ENCODE results near the gene ESF1.
A peak's percentile ranks its signal among the peaks of the same experiment; 100 is the strongest.
"Not testable (repeated sequence)": the region's sequence is repeated elsewhere in the genome, so short reads cannot be mapped to it uniquely, and the experiment has no call there.

The ESF1 gene

GRCh38 chr20:13786143-13786828 lies 1.6 kb upstream of the ESF1 start:
- no peak for DNase-seq (ENCODE audit: low spot score)

DNA sequence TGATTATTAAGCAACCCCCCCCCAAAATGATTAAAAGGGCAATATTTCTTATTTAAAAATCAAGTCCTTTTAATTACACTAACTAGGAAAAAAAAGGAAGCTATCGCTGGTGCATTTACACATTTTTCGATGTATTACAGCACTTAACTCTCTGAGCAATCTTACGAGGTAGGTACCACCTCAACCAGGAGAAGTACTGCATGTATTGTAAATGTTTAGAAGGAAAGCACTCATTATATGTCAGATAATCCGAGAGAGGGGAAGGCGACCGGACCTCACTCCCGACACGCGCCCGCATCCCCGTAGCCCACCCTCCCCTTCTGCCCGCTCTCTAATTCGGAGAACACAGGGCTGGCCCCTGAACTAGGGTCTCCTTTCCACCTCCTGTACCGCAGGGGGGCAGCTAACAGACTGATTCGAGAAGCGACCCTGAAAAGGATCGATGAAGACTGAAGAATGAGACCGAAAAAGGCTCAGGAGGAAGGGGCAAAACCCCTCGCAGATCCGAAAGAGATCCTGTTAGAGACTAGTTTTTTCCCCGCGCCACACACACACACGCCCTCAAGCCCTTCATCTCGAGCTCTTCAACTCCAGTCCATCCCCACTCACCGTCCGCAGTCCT lies 337 bp downstream of the ESF1 start:
- no peak for DNase-seq (ENCODE audit: low spot score)

DNA sequence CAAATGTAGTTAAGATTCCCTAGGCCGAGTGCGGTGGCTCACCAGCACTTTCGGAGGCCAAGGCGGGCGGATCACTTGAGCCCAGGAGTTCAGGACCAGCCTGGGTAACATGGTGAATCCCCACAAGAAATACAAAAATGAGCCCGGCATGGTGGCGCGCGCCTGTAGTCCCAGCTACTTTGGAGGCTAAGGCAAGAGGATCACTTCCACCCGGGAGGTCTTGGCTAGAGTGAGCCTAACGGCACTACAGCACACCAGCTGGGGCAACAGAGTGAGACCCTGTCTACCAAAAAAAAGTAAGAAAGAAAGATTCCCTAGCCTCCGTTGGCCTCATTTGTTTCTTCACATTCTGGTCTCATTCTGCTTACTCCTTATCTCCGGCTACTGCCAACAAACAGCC lies 1.2 kb downstream of the ESF1 start:
- no peak for DNase-seq (ENCODE audit: low spot score)

GRCh38 chr20:13778827-13779226 lies 5.9 kb downstream of the ESF1 start:
- peak; percentile 12 for DNase-seq (ENCODE audit: low spot score)

DNA sequence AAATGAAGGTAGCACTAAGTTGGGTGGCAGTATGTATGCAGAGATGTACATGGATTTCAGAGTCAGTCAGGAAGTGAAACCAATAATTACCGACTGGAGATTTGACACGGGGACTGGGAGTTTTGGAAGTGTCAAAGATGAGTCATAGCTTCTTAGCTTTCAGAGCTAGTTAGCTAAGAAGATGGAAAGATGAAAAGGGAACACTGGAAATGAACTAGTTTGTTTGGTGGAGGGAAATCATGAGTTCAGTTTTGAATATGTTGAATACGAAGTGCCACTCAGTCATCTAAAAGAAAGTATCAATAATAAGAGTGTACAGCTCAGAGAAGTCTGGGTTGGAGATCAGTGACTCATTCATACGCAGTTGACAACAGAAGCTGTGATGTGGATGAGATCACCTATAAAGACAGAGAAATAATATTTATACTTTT lies 7.5 kb downstream of the ESF1 start:
- DNase-seq (ENCODE audit: low spot score), result no peak

DNA sequence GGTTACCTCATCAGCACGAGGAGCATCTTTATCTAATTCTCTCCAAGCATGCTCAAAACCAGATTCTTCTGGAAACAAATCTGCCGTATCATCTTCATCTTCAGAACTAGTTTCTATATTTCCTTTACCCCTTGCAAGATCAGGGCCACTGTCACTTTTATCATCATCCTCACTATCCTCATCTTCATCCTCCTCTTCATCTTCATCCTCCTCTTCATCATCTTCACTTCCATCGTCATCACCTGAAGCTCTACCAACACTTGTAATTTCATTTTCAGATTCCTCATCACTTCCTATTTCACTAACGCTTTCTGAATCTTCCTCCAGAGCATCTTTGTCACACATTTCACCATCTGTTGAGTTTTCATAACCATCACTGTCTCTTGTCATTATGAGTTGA lies 8.9 kb downstream of the ESF1 start:
- DNase-seq (ENCODE audit: low spot score), result no peak

DNA sequence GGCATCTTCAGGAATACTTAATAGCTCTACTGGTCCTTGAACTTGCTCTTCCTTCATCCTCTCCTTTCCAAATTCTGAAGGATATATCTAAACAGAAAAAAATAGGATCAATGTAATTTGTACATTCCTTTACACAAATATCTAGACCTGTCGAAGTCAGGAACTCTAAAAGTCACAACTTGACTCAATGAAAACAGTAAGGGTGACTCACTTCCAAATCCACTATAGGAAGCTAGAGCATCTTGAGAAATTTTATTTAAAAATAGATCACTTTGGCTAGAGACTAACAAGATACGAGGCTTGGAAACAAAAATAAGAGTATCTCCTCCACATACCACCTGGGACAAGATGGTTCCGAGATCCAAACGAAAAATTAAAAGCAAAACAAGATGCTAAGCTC lies 12.2 kb downstream of the ESF1 start:
- no peak for DNase-seq (ENCODE audit: low spot score)

GRCh38 chr20:13771853-13772453 lies 12.8 kb downstream of the ESF1 start:
- DNase-seq (ENCODE audit: low spot score), result peak; percentile 12

GRCh38 chr20:13770141-13770540 lies 14.6 kb downstream of the ESF1 start:
- DNase-seq (ENCODE audit: low spot score), result no peak

DNA sequence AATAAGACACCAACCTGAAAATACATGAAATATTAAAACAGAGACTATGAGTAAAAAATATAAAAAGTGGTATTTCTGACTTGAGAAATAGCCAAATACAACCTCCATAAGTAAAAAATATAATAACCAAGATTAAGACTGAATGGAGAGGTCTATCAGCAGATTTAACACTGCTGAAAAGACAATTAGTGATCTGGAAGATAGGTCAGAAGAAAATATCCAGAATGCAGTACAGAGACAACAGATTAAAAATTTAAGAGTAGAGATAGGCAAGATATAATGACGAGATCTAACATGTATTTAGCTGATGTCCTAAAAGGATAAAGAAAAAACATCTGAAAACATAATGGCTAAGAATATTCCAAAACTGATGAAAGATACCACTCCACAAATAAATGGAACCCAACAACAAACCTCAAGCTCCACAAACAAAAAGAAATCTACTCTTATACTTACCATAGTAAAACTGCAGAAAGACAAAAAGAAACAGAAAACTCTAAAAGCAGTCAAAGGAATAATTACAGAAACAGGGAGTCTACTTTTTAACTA lies 18.8 kb downstream of the ESF1 start:
- no peak for DNase-seq (ENCODE audit: low spot score)

GRCh38 chr20:13765299-13765698 lies 19.4 kb downstream of the ESF1 start:
- no peak for DNase-seq (ENCODE audit: low spot score)

GRCh38 chr20:13760451-13760946 lies 24.2 kb downstream of the ESF1 start:
- not testable (repeated sequence) for DNase-seq (ENCODE audit: low spot score)

DNA sequence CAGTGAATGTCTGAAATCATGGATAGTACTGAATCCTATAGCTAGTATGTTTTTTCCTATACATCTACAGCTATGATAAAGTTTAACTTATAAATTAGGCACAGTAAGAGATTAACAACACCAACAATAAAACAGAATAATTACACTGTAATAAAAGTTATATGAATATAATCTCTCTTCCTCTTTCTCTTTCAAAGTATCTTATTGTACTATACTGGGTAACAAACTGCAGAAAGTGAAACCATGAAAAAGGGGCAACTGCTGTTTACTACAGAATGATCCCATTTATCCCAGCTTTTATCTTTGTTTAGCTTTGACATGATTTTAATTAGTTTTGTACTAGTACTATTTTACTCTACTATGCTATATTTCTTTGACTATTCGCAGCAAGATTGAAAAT lies 25.8 kb downstream of the ESF1 start:
- no peak for DNase-seq (ENCODE audit: low spot score)

DNA sequence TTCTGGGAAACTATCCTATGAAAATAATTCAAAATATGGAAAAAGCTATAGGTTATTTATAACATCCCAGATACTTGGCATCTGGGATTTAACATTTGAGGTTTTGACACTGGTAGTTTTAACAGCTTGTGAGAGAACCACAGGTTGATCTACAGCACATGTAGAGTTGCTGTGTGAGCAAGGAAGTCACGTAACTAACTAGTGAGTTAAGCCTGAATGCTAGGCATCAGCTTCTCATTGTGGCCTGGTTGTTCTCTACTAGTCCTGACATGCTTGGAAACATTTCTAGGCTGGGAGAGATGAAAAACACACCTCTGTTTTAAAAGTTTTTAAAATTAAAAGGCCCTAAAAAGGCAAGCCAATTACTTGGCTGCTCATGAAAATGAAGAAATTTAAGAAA lies 28.2 kb downstream of the ESF1 start:
- no peak for DNase-seq (ENCODE audit: low spot score)

- DNase-seq (ENCODE audit: low spot score), result no peak
Observed at GRCh38 chr20:13755809-13756208, 28.9 kb downstream of the ESF1 start.

DNA sequence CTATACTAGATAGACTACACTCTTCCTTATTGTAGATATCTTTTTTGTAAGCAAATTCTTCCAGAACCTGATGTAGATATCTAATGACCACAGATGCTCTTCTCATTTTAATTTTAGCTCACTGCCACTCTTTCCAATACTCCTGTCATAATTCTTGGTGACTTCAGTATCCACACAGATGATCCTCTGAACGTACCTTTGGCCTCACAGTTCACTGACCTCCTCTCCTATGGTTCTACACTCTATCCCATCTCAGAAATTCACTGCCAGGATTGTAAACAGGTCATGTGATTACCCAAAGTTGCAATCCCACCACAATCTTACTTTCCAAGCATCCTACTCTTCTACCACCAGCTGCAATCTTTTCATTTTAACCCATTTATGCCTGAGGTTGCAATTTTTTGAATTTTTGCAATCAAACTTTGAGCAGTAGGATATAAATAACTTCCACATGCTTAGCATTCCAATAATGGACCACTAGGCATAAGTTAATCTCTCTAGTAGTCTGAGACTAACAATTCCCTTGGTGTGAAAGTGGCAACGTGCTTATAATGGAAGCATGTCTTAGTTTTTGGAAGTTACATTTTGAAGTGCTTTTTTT lies 31.2 kb downstream of the ESF1 start:
- no peak for DNase-seq (ENCODE audit: low spot score)

DNA sequence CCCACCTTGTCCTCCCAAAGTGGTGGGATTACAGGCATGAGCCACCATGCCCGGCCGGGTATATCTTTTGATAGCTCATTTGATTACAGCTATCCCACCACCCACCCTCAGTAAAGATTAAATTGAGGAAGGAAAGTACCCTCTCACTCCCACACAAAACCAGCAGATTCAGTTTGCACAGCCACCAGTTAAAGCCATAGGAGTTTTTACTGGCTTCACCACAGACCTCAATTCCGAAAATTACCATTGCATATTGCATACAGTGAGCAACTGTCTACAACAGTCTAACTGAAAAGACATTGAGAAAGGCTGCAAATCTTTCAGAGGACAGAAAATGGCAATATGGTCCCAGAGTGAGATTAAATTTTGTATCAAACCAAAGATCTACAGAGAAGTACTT lies 34.9 kb downstream of the ESF1 start:
- DNase-seq (ENCODE audit: low spot score), result no peak

DNA sequence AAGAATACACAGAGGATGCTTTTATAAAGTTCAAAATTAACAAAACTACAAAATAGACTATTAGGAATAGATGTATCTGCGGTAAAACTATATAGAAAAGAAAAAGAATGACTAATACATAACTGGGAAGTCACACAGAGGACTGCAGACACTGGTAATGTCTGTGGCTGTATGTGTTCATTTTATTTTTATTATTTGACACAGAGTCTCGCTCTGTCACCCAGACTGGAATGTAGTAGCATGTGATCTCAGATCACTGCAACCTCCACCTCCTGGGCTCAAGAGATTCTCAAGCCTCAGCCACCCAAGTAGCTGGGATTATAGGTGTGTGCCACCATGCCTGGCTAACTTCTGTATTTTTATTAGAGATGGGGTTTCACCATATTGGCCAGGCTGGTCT lies 38.9 kb downstream of the ESF1 start:
- DNase-seq (ENCODE audit: low spot score), result no peak

DNA sequence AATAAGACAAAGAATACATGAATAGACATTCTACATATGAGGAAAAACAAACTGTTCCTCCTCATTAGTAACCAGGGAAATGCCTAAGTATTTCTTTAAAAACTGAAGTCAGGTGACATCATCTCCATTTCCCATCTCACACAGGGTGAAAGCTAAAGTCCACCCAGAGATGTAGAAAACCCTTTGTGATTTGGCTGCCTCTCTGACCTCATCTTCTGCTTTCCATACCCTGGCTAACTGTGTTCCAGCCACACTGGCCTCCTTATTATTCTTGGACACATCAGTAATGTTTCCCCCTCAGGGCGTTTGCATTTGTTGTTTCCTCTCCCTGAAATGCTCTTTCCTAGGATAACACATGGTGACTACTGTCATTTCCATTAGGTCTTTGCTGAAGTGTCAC lies 40.4 kb downstream of the ESF1 start:
- DNase-seq (ENCODE audit: low spot score), result no peak

DNA sequence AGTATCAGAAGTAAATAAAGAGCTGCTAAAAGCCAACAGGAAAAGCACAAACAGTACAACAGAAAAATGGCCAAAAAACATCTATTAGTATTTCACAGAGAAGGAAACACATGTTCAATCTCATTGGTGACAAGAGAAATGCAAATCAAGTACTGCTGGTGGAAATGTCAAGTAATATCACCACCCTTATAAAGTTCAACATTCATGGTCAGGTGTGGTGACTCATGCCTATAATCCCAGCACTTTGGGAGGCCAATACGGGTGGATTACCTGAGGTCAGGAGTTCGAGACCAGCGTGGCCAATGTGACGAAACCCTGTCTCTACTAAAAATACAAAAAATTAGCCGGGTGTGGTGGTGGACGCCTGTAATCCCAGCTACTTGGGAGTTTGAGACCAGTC lies 42.8 kb downstream of the ESF1 start:
- no peak for DNase-seq (ENCODE audit: low spot score)

DNA sequence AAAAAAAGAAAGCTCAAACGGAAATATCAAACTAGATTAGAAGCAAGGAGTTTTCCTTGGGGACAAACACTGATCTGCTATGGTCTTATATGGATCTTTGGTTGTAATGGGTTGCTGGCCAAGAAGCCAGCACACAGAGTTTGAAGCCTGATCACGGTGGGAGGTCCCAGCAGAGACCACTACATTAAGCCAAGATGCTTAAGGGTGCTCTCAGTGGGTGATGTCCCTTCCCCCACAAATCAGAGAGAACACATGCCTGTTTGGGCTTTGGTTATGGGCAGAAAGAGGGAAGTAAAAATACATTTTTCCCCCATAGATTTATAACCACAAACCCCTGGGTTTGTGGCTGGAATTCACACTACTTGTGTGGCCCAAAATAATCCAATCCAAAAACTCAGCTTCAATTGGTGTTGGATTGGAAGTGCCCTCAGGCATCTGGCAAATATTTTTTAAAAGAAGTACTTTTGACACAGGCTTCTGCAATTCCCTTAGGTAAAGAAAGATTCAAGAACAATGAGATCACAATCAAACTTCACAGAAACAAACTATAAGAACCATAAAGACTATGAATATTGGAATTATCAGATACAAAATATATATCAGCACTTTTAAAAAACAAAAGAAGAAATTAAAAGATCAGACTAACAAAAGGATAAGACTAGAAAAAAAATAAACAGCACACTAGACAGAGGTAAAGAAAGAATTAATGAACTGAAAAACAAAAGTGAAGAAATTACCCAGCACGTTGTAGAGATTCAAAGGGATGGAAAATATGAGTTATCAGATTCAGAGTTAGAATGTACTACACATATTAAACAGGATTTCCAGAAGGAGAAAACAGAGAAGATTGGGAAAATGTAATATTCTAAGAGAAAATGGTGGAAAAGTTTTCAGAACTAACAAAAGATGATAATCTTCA lies 44.7 kb downstream of the ESF1 start:
- DNase-seq (ENCODE audit: low spot score), result no peak

DNA sequence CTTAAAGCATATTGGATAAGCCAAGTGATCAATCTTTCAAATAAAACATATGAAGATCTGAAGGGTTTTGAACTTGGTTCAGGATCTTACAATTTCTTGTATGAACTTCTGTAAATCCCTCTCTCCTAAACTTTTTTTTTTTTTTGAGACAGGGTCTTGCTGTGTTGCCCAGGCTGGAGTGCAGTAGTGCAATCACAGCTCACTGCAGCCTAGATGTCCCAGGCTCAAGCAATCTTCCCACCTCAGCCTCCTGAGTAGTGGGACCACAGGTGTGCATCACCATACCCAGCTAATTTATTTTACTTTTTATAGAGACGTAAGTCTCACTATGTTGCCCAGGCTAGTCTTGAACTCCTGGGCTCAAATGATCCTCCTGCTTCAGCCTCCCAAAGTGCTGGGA lies 46.5 kb downstream of the ESF1 start:
- not testable (repeated sequence) for DNase-seq (ENCODE audit: low spot score)

Data from germinal center (tissue), 1 donor.